ENCODE measurements around the gene TPX2.

DNA sequence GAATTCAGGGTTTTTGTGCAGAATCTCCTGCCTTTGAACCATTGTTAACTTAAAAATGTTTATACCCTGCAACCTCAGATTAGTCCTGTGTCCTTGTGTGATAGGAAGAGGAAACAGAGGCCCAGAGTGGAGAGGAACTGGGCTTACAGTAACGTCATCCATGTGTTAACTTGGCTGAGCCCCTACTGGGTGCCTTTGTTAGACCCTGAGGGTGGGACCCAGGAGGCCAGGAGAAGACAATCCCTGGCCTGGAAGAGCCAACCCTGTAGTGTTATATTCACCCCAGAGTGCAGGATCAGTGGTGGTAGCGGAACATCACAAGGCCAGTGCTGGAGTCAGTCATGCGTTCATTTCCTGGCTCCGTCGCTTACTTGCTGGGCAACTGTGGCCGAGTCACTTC is 90.6 kb downstream of the TPX2 start:
- TF ChIP-seq, protein P1, sequence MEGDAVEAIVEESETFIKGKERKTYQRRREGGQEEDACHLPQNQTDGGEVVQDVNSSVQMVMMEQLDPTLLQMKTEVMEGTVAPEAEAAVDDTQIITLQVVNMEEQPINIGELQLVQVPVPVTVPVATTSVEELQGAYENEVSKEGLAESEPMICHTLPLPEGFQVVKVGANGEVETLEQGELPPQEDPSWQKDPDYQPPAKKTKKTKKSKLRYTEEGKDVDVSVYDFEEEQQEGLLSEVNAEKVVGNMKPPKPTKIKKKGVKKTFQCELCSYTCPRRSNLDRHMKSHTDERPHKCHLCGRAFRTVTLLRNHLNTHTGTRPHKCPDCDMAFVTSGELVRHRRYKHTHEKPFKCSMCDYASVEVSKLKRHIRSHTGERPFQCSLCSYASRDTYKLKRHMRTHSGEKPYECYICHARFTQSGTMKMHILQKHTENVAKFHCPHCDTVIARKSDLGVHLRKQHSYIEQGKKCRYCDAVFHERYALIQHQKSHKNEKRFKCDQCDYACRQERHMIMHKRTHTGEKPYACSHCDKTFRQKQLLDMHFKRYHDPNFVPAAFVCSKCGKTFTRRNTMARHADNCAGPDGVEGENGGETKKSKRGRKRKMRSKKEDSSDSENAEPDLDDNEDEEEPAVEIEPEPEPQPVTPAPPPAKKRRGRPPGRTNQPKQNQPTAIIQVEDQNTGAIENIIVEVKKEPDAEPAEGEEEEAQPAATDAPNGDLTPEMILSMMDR (IDR thresholded peaks at IDR 0.05; ENCODE audit: control extremely low read depth in 1 of 3, insufficient read depth in 1 of 3, low read depth in 1 of 3, low read length in 3 of 3): no peak
- no peak for TF ChIP-seq SAP30 (IDR thresholded peaks at IDR 0.05; ENCODE audit: insufficient read depth, insufficient replicate concordance, low read length)
- no peak for TF ChIP-seq YY1 (IDR thresholded peaks at IDR 0.05; ENCODE audit: low read depth, low read length)
